Measurements from ENCODE around the gene CLDN4.

Gene CLDN4

DNA sequence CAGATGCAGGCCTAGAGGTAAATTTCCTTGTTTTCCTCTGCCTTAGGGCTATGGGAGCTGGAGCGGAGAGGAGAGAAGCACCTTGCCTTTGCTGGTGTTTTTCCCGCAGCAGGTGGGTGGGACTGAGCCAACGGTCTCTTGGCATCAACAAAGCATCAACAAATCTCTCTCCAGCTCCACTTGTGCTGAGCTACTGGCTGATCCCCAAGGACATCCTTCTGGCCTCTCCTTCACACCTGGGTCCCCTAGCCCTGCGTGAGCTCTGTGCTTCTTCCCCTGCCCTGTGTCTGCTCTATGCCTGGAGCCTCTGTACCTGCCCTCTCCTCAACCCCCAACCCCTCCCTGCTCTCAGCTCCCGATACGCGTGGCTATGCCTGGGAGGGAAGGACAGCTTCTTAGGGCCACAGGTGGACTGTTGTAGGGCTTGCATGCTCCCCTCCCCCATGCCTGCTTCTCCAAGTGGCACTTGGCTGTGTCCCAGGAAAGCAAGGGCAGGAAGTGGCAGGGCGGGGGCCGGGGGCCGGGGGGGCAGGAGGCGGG lies 3.2 kb upstream of the CLDN4 start:
- DNase-seq (ENCODE audit: insufficient read length, low spot score) = no peak
- TF ChIP-seq, protein P1, sequence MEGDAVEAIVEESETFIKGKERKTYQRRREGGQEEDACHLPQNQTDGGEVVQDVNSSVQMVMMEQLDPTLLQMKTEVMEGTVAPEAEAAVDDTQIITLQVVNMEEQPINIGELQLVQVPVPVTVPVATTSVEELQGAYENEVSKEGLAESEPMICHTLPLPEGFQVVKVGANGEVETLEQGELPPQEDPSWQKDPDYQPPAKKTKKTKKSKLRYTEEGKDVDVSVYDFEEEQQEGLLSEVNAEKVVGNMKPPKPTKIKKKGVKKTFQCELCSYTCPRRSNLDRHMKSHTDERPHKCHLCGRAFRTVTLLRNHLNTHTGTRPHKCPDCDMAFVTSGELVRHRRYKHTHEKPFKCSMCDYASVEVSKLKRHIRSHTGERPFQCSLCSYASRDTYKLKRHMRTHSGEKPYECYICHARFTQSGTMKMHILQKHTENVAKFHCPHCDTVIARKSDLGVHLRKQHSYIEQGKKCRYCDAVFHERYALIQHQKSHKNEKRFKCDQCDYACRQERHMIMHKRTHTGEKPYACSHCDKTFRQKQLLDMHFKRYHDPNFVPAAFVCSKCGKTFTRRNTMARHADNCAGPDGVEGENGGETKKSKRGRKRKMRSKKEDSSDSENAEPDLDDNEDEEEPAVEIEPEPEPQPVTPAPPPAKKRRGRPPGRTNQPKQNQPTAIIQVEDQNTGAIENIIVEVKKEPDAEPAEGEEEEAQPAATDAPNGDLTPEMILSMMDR (IDR thresholded peaks at IDR 0.05; ENCODE audit: insufficient read depth, missing control alignments) = no peak
- no peak for FAIRE-seq

DNA sequence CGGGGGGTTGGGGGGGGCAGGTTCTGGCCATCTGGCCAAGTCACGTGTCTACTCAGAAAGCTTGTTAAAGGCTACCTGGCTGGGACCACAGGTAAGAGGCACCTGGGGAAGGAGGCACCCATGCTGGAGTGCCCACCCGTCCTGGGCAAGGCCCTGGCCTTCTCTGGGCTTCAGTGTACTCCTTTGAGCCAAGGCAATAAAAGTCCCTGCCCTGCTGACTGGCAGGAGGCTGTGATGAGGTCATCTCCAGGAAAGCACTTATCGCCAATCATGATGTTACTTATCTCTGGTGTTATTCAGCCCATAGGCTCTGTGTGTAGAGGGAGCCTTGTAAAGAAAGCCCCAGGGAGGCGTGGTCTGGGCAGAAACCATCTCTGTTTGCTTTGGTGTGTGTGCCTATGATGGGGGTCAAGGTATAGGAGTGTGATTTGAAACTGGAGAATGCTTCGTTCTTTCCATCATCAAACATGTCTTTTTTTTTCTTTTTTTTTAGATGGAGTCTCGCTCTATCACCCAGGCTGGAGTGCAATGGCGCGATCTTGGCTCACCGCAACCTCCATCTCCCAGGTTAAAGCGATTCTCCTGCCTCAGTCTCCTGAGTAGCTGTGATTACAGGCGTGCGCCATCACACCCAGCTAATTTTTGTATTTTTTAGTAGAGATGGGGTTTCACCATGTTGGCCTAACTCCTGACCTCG lies 2.5 kb upstream of the CLDN4 start:
- DNase-seq (ENCODE audit: insufficient read length, low spot score) = no peak
- TF ChIP-seq, protein P1 (IDR thresholded peaks at IDR 0.05; ENCODE audit: insufficient read depth, missing control alignments) = no peak
- no peak for FAIRE-seq

DNA sequence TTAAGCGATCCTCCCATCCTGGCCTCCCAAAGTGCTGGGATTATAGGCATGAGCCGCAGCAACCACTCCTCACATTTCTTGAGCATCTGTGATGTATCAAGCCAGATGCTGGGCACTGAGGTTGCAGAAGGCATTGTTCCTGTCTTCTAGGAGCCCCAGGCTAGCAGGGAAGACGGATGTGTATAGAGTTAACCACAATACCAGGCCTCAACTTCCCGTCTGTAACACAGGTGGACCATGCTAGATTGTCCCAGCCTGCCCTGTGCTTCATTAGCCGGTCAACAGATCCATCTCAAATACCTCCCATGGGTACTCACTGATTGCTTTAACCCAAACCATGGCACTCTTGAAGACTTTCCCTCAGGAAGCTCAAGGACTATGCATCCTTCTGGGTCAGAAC lies 1.8 kb upstream of the CLDN4 start:
- TF ChIP-seq, protein P1 (IDR thresholded peaks at IDR 0.05; ENCODE audit: insufficient read depth, missing control alignments) = no peak
- DNase-seq (ENCODE audit: insufficient read length, low spot score) (no peak), FAIRE-seq (no peak)

DNA sequence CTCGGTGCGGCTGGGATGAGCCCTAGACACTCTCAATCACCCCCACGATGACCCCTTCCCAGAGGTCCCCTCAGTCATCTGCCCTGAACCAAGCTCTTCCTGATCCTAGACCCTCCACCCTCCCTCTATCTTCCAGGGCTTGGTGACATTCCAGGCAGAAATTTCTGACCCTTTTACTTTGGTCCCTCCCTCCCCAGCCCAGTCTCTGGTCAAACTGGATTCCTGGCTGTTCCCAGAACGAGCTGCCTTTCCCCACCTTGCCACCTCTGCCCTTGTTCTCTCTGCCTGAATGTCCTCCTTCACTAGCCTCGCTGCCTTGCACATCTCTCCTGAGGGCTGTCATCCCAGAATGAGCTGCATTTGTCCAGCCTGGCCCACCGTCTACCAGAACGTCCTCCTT lies 1.3 kb upstream of the CLDN4 start:
- FAIRE-seq = no peak
- no peak for DNase-seq (ENCODE audit: insufficient read length, low spot score)
- TF ChIP-seq, protein P1 (IDR thresholded peaks at IDR 0.05; ENCODE audit: insufficient read depth, missing control alignments) = no peak

DNA sequence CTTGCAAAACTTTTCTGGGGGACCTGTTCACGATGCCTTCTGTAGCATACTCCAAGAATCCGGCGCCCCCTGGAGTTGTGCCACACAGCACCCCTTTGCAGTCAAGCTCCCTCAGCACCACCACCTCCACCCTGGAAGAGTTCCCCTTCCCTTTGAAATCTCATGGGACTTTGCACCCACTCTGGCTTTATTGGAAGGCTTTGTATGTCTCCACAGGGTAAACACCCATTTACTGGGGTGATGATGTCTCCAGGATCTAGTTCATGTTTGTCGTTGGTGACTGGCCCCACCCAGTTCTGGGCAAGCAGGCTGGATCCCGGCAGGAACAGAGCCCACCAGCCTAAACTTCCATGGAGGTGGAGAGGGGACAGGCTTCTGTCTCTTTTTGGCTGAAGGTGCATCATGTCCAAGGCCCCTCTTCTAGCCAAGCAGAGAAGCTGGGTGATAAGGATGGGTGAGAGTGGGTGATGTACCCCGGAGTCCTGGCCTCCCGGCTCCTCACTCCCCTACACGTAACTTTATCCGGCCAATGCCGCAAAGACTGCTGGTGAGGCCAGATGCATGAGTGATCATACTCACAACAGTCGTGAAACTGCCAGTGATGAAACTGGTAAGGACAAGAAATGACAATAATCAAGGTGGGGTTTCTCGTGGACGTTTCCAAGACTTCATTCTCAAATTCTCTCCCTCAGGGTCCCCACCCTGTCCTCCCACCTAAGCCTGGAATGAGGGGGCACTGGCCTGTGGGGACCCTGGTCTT lies 695 bp upstream of the CLDN4 start:
- no peak for DNase-seq (ENCODE audit: insufficient read length, low spot score)

DNA sequence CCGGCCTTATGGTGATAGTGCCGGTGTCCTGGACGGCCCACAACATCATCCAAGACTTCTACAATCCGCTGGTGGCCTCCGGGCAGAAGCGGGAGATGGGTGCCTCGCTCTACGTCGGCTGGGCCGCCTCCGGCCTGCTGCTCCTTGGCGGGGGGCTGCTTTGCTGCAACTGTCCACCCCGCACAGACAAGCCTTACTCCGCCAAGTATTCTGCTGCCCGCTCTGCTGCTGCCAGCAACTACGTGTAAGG lies 713 bp downstream of the CLDN4 start:
- TF ChIP-seq, protein P1 (IDR thresholded peaks at IDR 0.05; ENCODE audit: insufficient read depth, missing control alignments) = no peak
- DNase-seq (ENCODE audit: insufficient read length, low spot score) = no peak
- no peak for FAIRE-seq

More for the DNA sequence above, 695 bp upstream of the CLDN4 start:
- TF ChIP-seq, protein P1 (IDR thresholded peaks at IDR 0.05; ENCODE audit: insufficient read depth, missing control alignments) = no peak
- FAIRE-seq = no peak

Measured in D721Med (cell line).